ENCODE measurements around the gene RAE1. TPM values are rescaled to one million over a fixed set of nuclear protein-coding genes. Genes with fewer than 3 reads are reported as not detected.

The RAE1 gene
- total and polyA plus RNA-seq, 2 of the 4 experiments (the other 2 are of a cell fraction) = 32.8 to 80.5 TPM

DNA sequence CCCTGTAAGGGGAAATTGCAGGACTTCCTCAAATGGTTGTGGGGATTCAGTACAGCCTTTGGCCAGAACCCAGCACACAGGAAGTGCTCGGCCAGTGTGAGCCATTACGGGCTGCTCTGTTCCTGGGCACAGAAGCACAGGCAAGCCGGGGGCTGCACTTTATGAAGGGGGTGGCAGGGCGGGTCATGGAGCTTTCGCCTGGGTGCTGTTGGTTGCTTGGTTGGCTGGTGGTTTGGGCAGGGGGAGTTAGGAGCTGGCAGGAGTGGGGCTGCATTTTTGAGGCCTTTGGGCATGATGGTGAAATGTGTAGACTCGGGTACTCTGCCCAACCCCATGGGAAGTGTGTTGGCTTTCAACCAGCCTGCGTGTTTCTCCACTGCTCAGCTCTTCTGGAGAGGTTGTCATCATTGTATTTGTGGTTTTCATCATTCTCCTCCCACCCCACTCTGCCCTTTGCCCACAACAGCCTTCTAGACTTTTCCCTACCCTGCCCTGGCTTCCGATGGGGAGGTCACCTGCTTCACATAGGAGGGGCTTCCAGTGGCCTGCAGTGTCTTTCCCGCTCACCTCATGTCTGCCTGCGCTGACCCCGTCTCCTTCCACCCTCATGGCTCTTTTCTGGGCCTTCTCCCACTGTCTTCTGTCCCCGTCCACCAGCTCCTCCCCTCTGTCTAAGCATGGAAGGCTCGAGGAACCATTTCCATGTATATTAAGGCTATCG is 24.0 kb downstream of the RAE1 start:
- Histone ChIP-seq H3K4me1 (ENCODE audit: control insufficient read depth, insufficient read depth, low read length) (no peaks in the 10 kb centered on the region), H4K5ac (ENCODE audit: low read depth, low read length) (no peak overlapping the region), H3K36me3 (ENCODE audit: control insufficient read depth, insufficient read depth, low read length) (peaks cover 67% of the 10 kb centered on the region), H4K20me1 (ENCODE audit: insufficient read depth, low read length) (no peaks in the 10 kb centered on the region), H3K23ac (ENCODE audit: low read depth, low read length) (no peak overlapping the region), H2BK120ac (ENCODE audit: low read depth, low read length) (no peak overlapping the region), H3K4me3 (ENCODE audit: insufficient read depth, low read depth, low read length) (no peak overlapping the region), H3K18ac (ENCODE audit: low read depth, low read length) (no peak overlapping the region), H3K4me2 (ENCODE audit: low read depth, low read length) (no peak overlapping the region), H2AK9ac (replicated peaks; ENCODE audit: low read depth, low read length, poor library complexity) (no peak overlapping the region), H2AK5ac (ENCODE audit: low read depth, low read length) (no peak overlapping the region), H3K56ac (ENCODE audit: extremely low read depth, insufficient read depth, low read length) (no peak overlapping the region), H3K79me1 (ENCODE audit: low read depth in 1 of 2, low read length in 2 of 2) (no peaks in the 10 kb centered on the region; a peak in 1 of 4 replicates), H2BK15ac (ENCODE audit: low read depth, low read length) (no peak overlapping the region), H3K9me3 (ENCODE audit: control insufficient read depth, insufficient read depth, low read length) (no peaks in the 10 kb centered on the region), H2AFZ (replicated peaks; ENCODE audit: low read length, poor library complexity) (no peak overlapping the region), H3K27ac (ENCODE audit: insufficient read depth, low read length) (no peak overlapping the region), H3K4ac (ENCODE audit: low read depth, low read length) (no peak overlapping the region), H3K9me1 (ENCODE audit: insufficient read depth, low read length) (no peaks in the 10 kb centered on the region), H3K9ac (ENCODE audit: low read depth, low read length) (no peak overlapping the region), H4K8ac (ENCODE audit: low read depth in 2 of 2, low read length in 2 of 2) (no peak overlapping the region), H4K91ac (ENCODE audit: insufficient read depth, low read depth, low read length) (no peak overlapping the region), H3K14ac (replicated peaks; ENCODE audit: low read depth, low read length) (no peak overlapping the region), H2BK20ac (ENCODE audit: low read depth, low read length) (no peak overlapping the region), H3K27me3 (ENCODE audit: control insufficient read depth, insufficient read depth, low read length) (no peaks in the 10 kb centered on the region), H2BK5ac (ENCODE audit: low read depth, low read length, poor library complexity, severe bottlenecking) (no peak overlapping the region)
- ATAC-seq (ENCODE audit: low read depth) (no peak), DNase-seq (no peak)
- in situ Hi-C loops (cut with MboI; ENCODE audit: low sequenced_read_pairs) (loop anchor here (25.0 kb wide), 2 partner anchors 988 to 1662 kb away; partner anchors contain the start of genes ATP5F1E, AURKA, CSTF1 and PRELID3B), dilution Hi-C loops (cut with HindIII; ENCODE audit: low sequenced_read_pairs, unreplicated experiment) (no loop called here), intact Hi-C loops (cut with micrococcal nuclease) (no loop called here)
- TF ChIP-seq, protein P1, sequence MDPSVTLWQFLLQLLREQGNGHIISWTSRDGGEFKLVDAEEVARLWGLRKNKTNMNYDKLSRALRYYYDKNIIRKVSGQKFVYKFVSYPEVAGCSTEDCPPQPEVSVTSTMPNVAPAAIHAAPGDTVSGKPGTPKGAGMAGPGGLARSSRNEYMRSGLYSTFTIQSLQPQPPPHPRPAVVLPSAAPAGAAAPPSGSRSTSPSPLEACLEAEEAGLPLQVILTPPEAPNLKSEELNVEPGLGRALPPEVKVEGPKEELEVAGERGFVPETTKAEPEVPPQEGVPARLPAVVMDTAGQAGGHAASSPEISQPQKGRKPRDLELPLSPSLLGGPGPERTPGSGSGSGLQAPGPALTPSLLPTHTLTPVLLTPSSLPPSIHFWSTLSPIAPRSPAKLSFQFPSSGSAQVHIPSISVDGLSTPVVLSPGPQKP (IDR thresholded peaks at IDR 0.05; ENCODE audit: borderline replicate concordance, low read depth, low read length) = no peak
- TF ChIP-seq MAZ (IDR thresholded peaks at IDR 0.05; ENCODE audit: borderline replicate concordance, low read depth, low read length) (no peak), MXI1 (IDR thresholded peaks at IDR 0.05; ENCODE audit: borderline replicate concordance, low read depth, low read length) (no peak), RFX5 (IDR thresholded peaks at IDR 0.05; ENCODE audit: low read depth, low read length) (no peak), CEBPB (IDR thresholded peaks at IDR 0.05; ENCODE audit: low read depth, low read length) (no peak), CHD1 (IDR thresholded peaks at IDR 0.05; ENCODE audit: low read depth, low read length) (no peak), FOS (IDR thresholded peaks at IDR 0.05; ENCODE audit: low read depth, low read length) (no peak), SMC3 (IDR thresholded peaks at IDR 0.05; ENCODE audit: low read depth, low read length) (no peak), MAFK (IDR thresholded peaks at IDR 0.05; ENCODE audit: low read depth, low read length) (no peak), RCOR1 (IDR thresholded peaks at IDR 0.05; ENCODE audit: insufficient replicate concordance, low read length) (no peak), POLR2A (IDR thresholded peaks at IDR 0.05; ENCODE audit: low read depth, low read length) (no peak), NFE2L2 (IDR thresholded peaks at IDR 0.05; ENCODE audit: low read depth, low read length) (no peak), RAD21 (IDR thresholded peaks at IDR 0.05; ENCODE audit: low read length) (no peak)
- TF ChIP-seq, protein P2, sequence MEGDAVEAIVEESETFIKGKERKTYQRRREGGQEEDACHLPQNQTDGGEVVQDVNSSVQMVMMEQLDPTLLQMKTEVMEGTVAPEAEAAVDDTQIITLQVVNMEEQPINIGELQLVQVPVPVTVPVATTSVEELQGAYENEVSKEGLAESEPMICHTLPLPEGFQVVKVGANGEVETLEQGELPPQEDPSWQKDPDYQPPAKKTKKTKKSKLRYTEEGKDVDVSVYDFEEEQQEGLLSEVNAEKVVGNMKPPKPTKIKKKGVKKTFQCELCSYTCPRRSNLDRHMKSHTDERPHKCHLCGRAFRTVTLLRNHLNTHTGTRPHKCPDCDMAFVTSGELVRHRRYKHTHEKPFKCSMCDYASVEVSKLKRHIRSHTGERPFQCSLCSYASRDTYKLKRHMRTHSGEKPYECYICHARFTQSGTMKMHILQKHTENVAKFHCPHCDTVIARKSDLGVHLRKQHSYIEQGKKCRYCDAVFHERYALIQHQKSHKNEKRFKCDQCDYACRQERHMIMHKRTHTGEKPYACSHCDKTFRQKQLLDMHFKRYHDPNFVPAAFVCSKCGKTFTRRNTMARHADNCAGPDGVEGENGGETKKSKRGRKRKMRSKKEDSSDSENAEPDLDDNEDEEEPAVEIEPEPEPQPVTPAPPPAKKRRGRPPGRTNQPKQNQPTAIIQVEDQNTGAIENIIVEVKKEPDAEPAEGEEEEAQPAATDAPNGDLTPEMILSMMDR (conservative IDR thresholded peaks at IDR 0.05; ENCODE audit: low read depth, low read length) = no peak
- WGBS, 2 experiments (ENCODE audit: extremely low coverage in 2 of 2, insufficient read length in 1 of 2) = 85% methylated on average over 6 of the region's 14 CpGs; no CpG with 5 or more reads in 1 of the 2 experiments
- CTCF ChIA-PET = no interaction called here
- POLR2A ChIA-PET (ENCODE audit: unreplicated experiment) = no interaction called here
- no TSS peak for BruUV-seq (replicated peaks)

All from IMR-90 (cell line).